SK-N-SH (cell line): ENCODE measurements around the gene YTHDF1. TPM values are rescaled to one million over a fixed set of nuclear protein-coding genes. Genes with fewer than 3 reads are reported as not detected.

Experiments used
- CTCF ChIA-PET: fragments of 300-600, 350-600 bp; formaldehyde crosslinking; extraction: SDS; loops from one replicate; lab custom pipeline; 2021; lab: Yijun Ruan, JAX
- POLR2A ChIA-PET: fragments of 350-600 bp; sonication (Branson Sonifier 250); formaldehyde crosslinking; extraction: SDS; loops from one replicate; lab custom pipeline; 2020; ENCODE audit warnings: antibody characterized with exemption, inconsistent platforms; lab: Yijun Ruan, JAX
- DNase-seq: peaks from one replicate; pipeline ENCODE4 v3.0.0; 2012
- H2AFZ ChIP-seq: fragments of 200-600 bp; sonication (generic); 2 replicates; pipeline ENCODE4 v1.8.1; 2016; ENCODE audit warnings: antibody characterized with exemption, mild to moderate bottlenecking, low read depth
- H3F3A ChIP-seq: fragments of 200-600 bp; sonication (generic); replicated peaks from 2 replicates; pipeline ENCODE3; 2016; ENCODE audit warnings: antibody characterized with exemption, mild to moderate bottlenecking; ENCODE audit not compliant: insufficient read depth
- H3K27ac ChIP-seq, 2 experiments: fragments of 200-500 bp in 1 of 2; fragments of 200-600 bp in 1 of 2; sonication (Bioruptor generic) in 1 of 2; sonication (generic), shearing (Covaris generic) in 1 of 2; 2 replicates each; pipeline versions ENCODE4 v1.5.1 to v1.6.1; 2014 to 2016; ENCODE audit warnings: low read depth in 2 of 2, inconsistent platforms in 1 of 2, low read length in 1 of 2, mild to moderate bottlenecking in 1 of 2, mixed read lengths in 1 of 2
- H3K27me3 ChIP-seq: fragments of 200-600 bp; sonication (generic), shearing (Covaris generic); 2 replicates; pipeline ENCODE4 v1.6.1; 2016; ENCODE audit warnings: mixed run types; ENCODE audit not compliant: insufficient read depth
- H3K36me3 ChIP-seq, 2 experiments: fragments of 200-500 bp in 1 of 2; fragments of 200-600 bp in 1 of 2; sonication (Bioruptor generic) in 1 of 2; sonication (generic) in 1 of 2; replicated peaks in 1 of 2; 2 replicates each; pipeline versions ENCODE3 to v1.5.1; 2014 to 2016; ENCODE audit warnings: low read length in 1 of 2, mild to moderate bottlenecking in 1 of 2; ENCODE audit not compliant: insufficient read depth in 2 of 2, control insufficient read depth in 1 of 2
- H3K4me1 ChIP-seq, 2 experiments: fragments of 200-500 bp in 1 of 2; fragments of 200-600 bp in 1 of 2; sonication (Bioruptor generic) in 1 of 2; sonication (generic), shearing (Covaris generic) in 1 of 2; 2 replicates each; pipeline versions ENCODE4 v1.5.1 to v1.6.1; 2014 to 2016; ENCODE audit warnings: low read depth in 1 of 2, low read length in 1 of 2, mixed run types in 1 of 2; ENCODE audit not compliant: insufficient read depth in 2 of 2, control insufficient read depth in 1 of 2
- H3K4me2 ChIP-seq: fragments of 200-600 bp; sonication (generic), shearing (Covaris generic); 2 replicates; pipeline ENCODE4 v1.6.1; 2017; ENCODE audit warnings: mixed run types
- H3K4me3 ChIP-seq, 2 experiments: fragments of 200-500 bp in 1 of 2; fragments of 200-600 bp in 1 of 2; sonication (Bioruptor generic) in 1 of 2; sonication (generic), shearing (Covaris generic) in 1 of 2; 2 replicates each; pipeline versions ENCODE4 v1.5.1 to v1.8.1; 2014 to 2016; ENCODE audit warnings: low read depth in 2 of 2, inconsistent platforms in 1 of 2, low read length in 1 of 2, mild to moderate bottlenecking in 1 of 2, mixed read lengths in 1 of 2, moderate library complexity in 1 of 2
- H3K79me2 ChIP-seq: fragments of 200-600 bp; sonication (generic); 2 replicates; pipeline ENCODE4 v1.8.1; 2017; ENCODE audit warnings: mild to moderate bottlenecking; ENCODE audit not compliant: insufficient read depth
- H3K9ac ChIP-seq: fragments of 200-600 bp; sonication (generic); 2 replicates; pipeline ENCODE4 v1.6.1; 2017; ENCODE audit warnings: mixed run types
- H3K9me2 ChIP-seq: fragments of 200-600 bp; sonication (generic); 2 replicates; pipeline ENCODE4 v1.6.1; 2017; ENCODE audit warnings: mixed run types
- H3K9me3 ChIP-seq: fragments of 200-600 bp; sonication (generic); 2 replicates; pipeline ENCODE4 v1.6.1; 2017; ENCODE audit warnings: mixed run types, mild to moderate bottlenecking, moderate library complexity
- H4K20me1 ChIP-seq: fragments of 200-600 bp; sonication (generic); 2 replicates; pipeline ENCODE4 v1.6.1; 2017; ENCODE audit warnings: mild to moderate bottlenecking, mixed run types; ENCODE audit not compliant: insufficient read depth
- ELF1 ChIP-seq: IDR thresholded peaks from 2 replicates; pipeline ENCODE4 v1.4.0; 2012
- EP300 ChIP-seq, 2 experiments: IDR thresholded peaks; 2 replicates each; pipeline versions ENCODE4 v1.4.0 to v1.6.1; 2012; ENCODE audit warnings: borderline replicate concordance in 1 of 2, low read depth in 1 of 2, low read length in 1 of 2
- EZH2phosphoT487 ChIP-seq: fragments of 200-600 bp; sonication (generic); IDR thresholded peaks from 2 replicates; pipeline ENCODE4 v1.6.1; 2017; ENCODE audit warnings: low read depth, mixed run types, mild to moderate bottlenecking, antibody characterized with exemption, moderate library complexity, borderline replicate concordance
- FOSL2 ChIP-seq: IDR thresholded peaks from 2 replicates; pipeline ENCODE4 v1.4.0; 2012; ENCODE audit warnings: low read depth, mild to moderate bottlenecking, moderate library complexity, borderline replicate concordance
- FOXJ3 ChIP-seq: sonication (generic); formaldehyde crosslinking; IDR thresholded peaks from 2 replicates; pipeline ENCODE4 v1.5.1; 2020; ENCODE audit warnings: mild to moderate bottlenecking, missing genetic modification reagents
- GATA2 ChIP-seq: sonication (generic); formaldehyde crosslinking; IDR thresholded peaks from 2 replicates; pipeline ENCODE4 v1.5.0; 2020; ENCODE audit warnings: mild to moderate bottlenecking, missing genetic modification reagents
- JUND ChIP-seq: IDR thresholded peaks from 2 replicates; pipeline ENCODE4 v1.4.0; 2012
- NRF1 ChIP-seq: IDR thresholded peaks from 2 replicates; pipeline ENCODE4 v1.6.1; 2012; ENCODE audit warnings: low read depth, mild to moderate bottlenecking, low read length
- SIN3A ChIP-seq: IDR thresholded peaks from 2 replicates; pipeline ENCODE4 v1.6.1; 2012; ENCODE audit warnings: low read depth, mild to moderate bottlenecking, low read length, moderate library complexity, borderline replicate concordance
- TCF12 ChIP-seq: IDR thresholded peaks from 2 replicates; pipeline ENCODE4 v1.4.0; 2012
- TEAD4 ChIP-seq: IDR thresholded peaks from 2 replicates; pipeline ENCODE4 v1.4.0; 2012; ENCODE audit warnings: mild to moderate bottlenecking, borderline replicate concordance; ENCODE audit not compliant: insufficient read depth
- WGBS: methylation state at CpG from one replicate; pipeline ENCODE4 v1.1.6; 2017; ENCODE audit warnings: low lambda C conversion rate; 5-methylcytosine and 5-hydroxymethylcytosine counted together
- polyA plus RNA-seq, 3 experiments: library from polyadenylated mRNA; depleted of rRNA; stranded (reverse); fragments of >200 nt; gene quantifications; 2 replicates each; pipeline ENCODE4 v1.2.3, GENCODE V29; 2012
- TF ChIP-seq, protein P1 (sequence below): fragments of 200-600 bp; sonication (generic); IDR thresholded peaks from 2 replicates; pipeline ENCODE4 v1.6.1; 2017; ENCODE audit warnings: antibody characterized with exemption, mild to moderate bottlenecking, moderate library complexity
- TF ChIP-seq, protein P2 (sequence below): IDR thresholded peaks from 2 replicates; pipeline ENCODE4 v1.6.1; 2012; ENCODE audit warnings: mild to moderate bottlenecking, low read depth, low read length, moderate library complexity
- TF ChIP-seq, protein P3 (sequence below): IDR thresholded peaks from 2 replicates; pipeline ENCODE4 v1.4.0; 2012; ENCODE audit warnings: low read depth, borderline replicate concordance
- TF ChIP-seq, protein P4 (sequence below): IDR thresholded peaks from 2 replicates; pipeline ENCODE4 v1.4.0; 2012; ENCODE audit warnings: low read depth
- TF ChIP-seq, protein P5 (sequence below): fragments of 150-350 bp; IDR thresholded peaks from 2 replicates; pipeline ENCODE4 v1.6.1; 2016; ENCODE audit warnings: mild to moderate bottlenecking, low read depth, low read length

YTHDF1 gene
- polyA plus RNA-seq, 1 of the 3 experiments (the other 2 are of a cell fraction) = 17.0 TPM

DNA sequence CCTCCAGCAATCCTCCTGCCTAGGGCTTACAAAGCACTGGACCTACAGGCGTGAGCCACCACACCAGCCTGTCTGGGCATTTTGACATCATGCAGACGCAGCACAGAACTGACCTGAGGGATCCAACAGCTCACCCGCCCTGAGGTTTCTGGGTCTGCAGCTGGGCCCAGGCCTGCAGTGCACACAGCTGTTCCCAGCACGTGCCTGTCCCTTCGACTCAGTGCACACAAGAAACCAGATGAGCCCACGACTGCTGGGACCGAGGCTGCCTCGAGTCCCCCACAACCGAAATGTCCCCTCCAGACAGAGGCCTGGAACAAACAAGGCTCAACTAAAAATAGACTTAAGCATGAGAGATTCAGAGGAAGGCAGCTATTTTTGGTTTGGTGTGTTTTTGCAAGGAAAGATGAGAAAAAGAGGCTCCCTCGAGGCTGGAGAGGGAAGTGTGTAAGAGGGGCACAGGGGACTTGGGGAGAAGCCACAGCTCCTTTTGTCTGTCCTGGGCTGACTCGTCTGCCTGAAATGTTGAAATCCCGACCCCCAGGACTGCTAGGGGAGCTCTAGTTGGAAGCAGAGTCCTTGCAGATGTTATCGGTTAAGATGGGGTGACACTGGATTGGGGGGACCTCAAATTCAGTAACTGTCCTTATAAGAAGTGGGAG is 66.3 kb downstream of the YTHDF1 start:
- Histone ChIP-seq H3K9me3 (peaks cover 15% of the 10 kb centered on the region), H3K9ac (no peak overlapping the region), H3F3A (no peaks in the 10 kb centered on the region), H3K4me2 (no peak overlapping the region), H4K20me1 (no peaks in the 10 kb centered on the region), H3K4me1 (no peaks in the 10 kb centered on the region), H3K27ac (no peak overlapping the region), H3K79me2 (no peaks in the 10 kb centered on the region), H2AFZ (no peak overlapping the region), H3K27me3 (peaks cover 37% of the 10 kb centered on the region), H3K9me2 (no peaks in the 10 kb centered on the region), H3K36me3 (no peaks in the 10 kb centered on the region), H3K4me3 (no peak overlapping the region)
- no peak for DNase-seq
- POLR2A ChIA-PET = no interaction called here
- WGBS = 13% methylated on average over 11 of the region's 13 CpGs
- no peak for TF ChIP-seq GATA2
- TF ChIP-seq TEAD4 = no peak
- TF ChIP-seq TCF12 = no peak
- no peak for TF ChIP-seq EP300 (IDR thresholded peaks at IDR 0.05; ENCODE audit: borderline replicate concordance in 1 of 2, low read depth in 1 of 2, low read length in 1 of 2)
- TF ChIP-seq, protein P1, sequence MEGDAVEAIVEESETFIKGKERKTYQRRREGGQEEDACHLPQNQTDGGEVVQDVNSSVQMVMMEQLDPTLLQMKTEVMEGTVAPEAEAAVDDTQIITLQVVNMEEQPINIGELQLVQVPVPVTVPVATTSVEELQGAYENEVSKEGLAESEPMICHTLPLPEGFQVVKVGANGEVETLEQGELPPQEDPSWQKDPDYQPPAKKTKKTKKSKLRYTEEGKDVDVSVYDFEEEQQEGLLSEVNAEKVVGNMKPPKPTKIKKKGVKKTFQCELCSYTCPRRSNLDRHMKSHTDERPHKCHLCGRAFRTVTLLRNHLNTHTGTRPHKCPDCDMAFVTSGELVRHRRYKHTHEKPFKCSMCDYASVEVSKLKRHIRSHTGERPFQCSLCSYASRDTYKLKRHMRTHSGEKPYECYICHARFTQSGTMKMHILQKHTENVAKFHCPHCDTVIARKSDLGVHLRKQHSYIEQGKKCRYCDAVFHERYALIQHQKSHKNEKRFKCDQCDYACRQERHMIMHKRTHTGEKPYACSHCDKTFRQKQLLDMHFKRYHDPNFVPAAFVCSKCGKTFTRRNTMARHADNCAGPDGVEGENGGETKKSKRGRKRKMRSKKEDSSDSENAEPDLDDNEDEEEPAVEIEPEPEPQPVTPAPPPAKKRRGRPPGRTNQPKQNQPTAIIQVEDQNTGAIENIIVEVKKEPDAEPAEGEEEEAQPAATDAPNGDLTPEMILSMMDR = no peak
- no peak for TF ChIP-seq SIN3A
- TF ChIP-seq, protein P2, sequence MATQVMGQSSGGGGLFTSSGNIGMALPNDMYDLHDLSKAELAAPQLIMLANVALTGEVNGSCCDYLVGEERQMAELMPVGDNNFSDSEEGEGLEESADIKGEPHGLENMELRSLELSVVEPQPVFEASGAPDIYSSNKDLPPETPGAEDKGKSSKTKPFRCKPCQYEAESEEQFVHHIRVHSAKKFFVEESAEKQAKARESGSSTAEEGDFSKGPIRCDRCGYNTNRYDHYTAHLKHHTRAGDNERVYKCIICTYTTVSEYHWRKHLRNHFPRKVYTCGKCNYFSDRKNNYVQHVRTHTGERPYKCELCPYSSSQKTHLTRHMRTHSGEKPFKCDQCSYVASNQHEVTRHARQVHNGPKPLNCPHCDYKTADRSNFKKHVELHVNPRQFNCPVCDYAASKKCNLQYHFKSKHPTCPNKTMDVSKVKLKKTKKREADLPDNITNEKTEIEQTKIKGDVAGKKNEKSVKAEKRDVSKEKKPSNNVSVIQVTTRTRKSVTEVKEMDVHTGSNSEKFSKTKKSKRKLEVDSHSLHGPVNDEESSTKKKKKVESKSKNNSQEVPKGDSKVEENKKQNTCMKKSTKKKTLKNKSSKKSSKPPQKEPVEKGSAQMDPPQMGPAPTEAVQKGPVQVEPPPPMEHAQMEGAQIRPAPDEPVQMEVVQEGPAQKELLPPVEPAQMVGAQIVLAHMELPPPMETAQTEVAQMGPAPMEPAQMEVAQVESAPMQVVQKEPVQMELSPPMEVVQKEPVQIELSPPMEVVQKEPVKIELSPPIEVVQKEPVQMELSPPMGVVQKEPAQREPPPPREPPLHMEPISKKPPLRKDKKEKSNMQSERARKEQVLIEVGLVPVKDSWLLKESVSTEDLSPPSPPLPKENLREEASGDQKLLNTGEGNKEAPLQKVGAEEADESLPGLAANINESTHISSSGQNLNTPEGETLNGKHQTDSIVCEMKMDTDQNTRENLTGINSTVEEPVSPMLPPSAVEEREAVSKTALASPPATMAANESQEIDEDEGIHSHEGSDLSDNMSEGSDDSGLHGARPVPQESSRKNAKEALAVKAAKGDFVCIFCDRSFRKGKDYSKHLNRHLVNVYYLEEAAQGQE = no peak
- TF ChIP-seq JUND = no peak
- no peak for TF ChIP-seq NRF1
- no peak for TF ChIP-seq ELF1
- no peak for TF ChIP-seq FOXJ3
- TF ChIP-seq FOSL2 = no peak
- TF ChIP-seq, protein P3, sequence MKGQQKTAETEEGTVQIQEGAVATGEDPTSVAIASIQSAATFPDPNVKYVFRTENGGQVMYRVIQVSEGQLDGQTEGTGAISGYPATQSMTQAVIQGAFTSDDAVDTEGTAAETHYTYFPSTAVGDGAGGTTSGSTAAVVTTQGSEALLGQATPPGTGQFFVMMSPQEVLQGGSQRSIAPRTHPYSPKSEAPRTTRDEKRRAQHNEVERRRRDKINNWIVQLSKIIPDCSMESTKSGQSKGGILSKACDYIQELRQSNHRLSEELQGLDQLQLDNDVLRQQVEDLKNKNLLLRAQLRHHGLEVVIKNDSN = no peak
- TF ChIP-seq, protein P4, sequence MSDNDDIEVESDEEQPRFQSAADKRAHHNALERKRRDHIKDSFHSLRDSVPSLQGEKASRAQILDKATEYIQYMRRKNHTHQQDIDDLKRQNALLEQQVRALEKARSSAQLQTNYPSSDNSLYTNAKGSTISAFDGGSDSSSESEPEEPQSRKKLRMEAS = no peak
- TF ChIP-seq, protein P5, sequence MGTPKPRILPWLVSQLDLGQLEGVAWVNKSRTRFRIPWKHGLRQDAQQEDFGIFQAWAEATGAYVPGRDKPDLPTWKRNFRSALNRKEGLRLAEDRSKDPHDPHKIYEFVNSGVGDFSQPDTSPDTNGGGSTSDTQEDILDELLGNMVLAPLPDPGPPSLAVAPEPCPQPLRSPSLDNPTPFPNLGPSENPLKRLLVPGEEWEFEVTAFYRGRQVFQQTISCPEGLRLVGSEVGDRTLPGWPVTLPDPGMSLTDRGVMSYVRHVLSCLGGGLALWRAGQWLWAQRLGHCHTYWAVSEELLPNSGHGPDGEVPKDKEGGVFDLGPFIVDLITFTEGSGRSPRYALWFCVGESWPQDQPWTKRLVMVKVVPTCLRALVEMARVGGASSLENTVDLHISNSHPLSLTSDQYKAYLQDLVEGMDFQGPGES = no peak
- TF ChIP-seq EZH2phosphoT487 = no peak
- CTCF ChIA-PET = interaction anchor here (1.4 to 1.6 kb wide), 2 partner anchors 30 to 74 kb away, joined by 3 to 4 read pairs; no protein-coding TSS in a partner anchor
